ENCODE data around the gene TLCD2.

- no peak for TF ChIP-seq EZH2 (IDR thresholded peaks at IDR 0.05; ENCODE audit: low read depth)
- TF ChIP-seq, protein P1, sequence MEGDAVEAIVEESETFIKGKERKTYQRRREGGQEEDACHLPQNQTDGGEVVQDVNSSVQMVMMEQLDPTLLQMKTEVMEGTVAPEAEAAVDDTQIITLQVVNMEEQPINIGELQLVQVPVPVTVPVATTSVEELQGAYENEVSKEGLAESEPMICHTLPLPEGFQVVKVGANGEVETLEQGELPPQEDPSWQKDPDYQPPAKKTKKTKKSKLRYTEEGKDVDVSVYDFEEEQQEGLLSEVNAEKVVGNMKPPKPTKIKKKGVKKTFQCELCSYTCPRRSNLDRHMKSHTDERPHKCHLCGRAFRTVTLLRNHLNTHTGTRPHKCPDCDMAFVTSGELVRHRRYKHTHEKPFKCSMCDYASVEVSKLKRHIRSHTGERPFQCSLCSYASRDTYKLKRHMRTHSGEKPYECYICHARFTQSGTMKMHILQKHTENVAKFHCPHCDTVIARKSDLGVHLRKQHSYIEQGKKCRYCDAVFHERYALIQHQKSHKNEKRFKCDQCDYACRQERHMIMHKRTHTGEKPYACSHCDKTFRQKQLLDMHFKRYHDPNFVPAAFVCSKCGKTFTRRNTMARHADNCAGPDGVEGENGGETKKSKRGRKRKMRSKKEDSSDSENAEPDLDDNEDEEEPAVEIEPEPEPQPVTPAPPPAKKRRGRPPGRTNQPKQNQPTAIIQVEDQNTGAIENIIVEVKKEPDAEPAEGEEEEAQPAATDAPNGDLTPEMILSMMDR (conservative IDR thresholded peaks at IDR 0.05): no peak
These were observed 16.8 kb downstream of the TLCD2 start for GRCh38 chr17:1693339-1693738.

Data from PC-9 (cell line).